Esophagus squamous epithelium (tissue), 5 donors: ENCODE data around the gene MAML3. TPM values are rescaled to one million over a fixed set of nuclear protein-coding genes. Genes with fewer than 3 reads are reported as not detected.

Experiments
- DNase-seq: peaks from one replicate; lab custom pipeline; 2025; lab: John Stamatoyannopoulos, UW
- H3K27ac ChIP-seq, 4 donors: fragments of 200-600 bp; sonication (generic); one replicate each; pipeline ENCODE4 v1.5.1; 2016 to 2019; ENCODE audit warnings: mild to moderate bottlenecking in 1 of 4
- H3K27me3 ChIP-seq, 4 donors: fragments of 200-600 bp; sonication (generic); 1 replicate in 3 of 4; 2 replicates in 1 of 4; pipeline versions ENCODE4 v1.5.1 to v1.6.0; 2017 to 2021; ENCODE audit warnings: antibody characterized with exemption in 1 of 4
- H3K36me3 ChIP-seq, 3 donors: fragments of 200-600 bp; sonication (generic); one replicate each; pipeline ENCODE4 v1.5.1; 2016 to 2019
- H3K4me1 ChIP-seq, 3 donors: fragments of 200-600 bp; sonication (generic); one replicate each; pipeline ENCODE4 v1.5.1; 2017 to 2019
- H3K4me3 ChIP-seq, 4 donors: fragments of 200-600 bp; sonication (generic); 1 replicate in 3 of 4; 2 replicates in 1 of 4; pipeline ENCODE4 v1.5.1; 2016 to 2019; ENCODE audit warnings: mild to moderate bottlenecking in 2 of 4, moderate library complexity in 1 of 4
- H3K9me3 ChIP-seq, 3 donors: fragments of 200-600 bp; sonication (generic); one replicate each; pipeline ENCODE4 v1.5.1; 2016 to 2019
- CTCF ChIP-seq, 6 experiments: fragments of 450-650 bp in 4 of 6; fragments of 200-600 bp in 2 of 6; sonication (generic) in 2 of 6; IDR thresholded peaks; one replicate each; pipeline ENCODE4 v1.5.1; 2016 to 2019; ENCODE audit warnings: antibody characterized with exemption in 6 of 6, mild to moderate bottlenecking in 4 of 6, moderate library complexity in 4 of 6
- POLR2A ChIP-seq, 4 donors: fragments of 450-650 bp; IDR thresholded peaks; one replicate each; pipeline ENCODE4 v1.6.1; 2017; ENCODE audit warnings: antibody characterized with exemption in 4 of 4, mild to moderate bottlenecking in 4 of 4, moderate library complexity in 3 of 4
- WGBS, 2 donors: methylation state at CpG; one replicate each; pipeline ENCODE4 v1.1.5; 2018; 5-methylcytosine and 5-hydroxymethylcytosine counted together
- intact Hi-C: fragments of 100-400 bp; cut with DNase I; formaldehyde crosslinking; loops from one replicate; pipeline ENCODE4 v1.15.0; 2022
- total RNA-seq, 4 donors: library from RNA; depleted of rRNA; stranded (reverse); fragments of >200 nt; gene quantifications; one replicate each; pipeline ENCODE4 v1.1.0, GENCODE V29; 2016
- donor health status: DM: yes; HTN: yes; CAD: no.

Gene MAML3
- total RNA-seq, 4 donors from 2014 or later, result 6.9 to 14.2 (median 8.9) TPM

DNA sequence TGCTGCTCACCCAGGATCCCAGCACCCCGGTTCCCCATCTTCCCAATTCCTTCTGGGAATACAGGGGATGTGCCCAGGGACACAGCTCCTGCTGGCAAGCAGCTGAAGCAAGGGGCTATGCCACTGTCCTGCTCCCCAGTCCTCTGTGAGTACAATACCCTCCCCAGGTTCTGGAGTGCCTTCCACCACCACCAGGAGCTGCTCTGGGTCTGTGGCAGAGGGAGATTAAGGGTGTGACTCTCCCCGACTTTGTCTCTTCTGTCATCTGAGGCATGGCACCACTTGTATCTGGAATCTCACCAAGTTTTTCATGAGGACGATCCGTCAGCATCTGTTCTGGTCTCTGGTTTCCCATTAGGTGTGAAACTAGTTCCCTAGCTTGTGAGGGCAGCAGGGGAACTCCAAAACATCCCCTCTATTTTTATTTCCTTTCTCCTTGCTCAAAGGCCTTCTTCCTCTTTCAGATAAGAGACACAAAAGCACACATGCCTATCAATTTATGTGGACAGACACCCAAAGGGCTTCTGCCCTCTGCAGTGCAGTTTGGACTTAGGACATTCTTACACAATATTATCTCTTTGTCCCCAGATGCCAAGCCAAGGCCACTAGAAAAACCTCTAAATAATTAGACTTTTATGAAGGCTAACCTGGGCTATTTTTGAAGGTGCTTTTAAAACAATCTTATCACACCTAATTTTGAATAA lies 461.5 kb downstream of the MAML3 start:
- no peaks in the 10 kb centered on the region for H3K9me3 ChIP-seq
- WGBS, 2 donors, result 25 to 41% methylated on average over 3 to 4 of the region's 4 CpGs
- no peak for TF ChIP-seq POLR2A (IDR thresholded peaks at IDR 0.05)
- TF ChIP-seq CTCF (IDR thresholded peaks at IDR 0.05), result peak in 3 of 6 experiments; percentile 40 to 66 (median 44)
- intact Hi-C loops, result no loop called here
- no peak overlapping the region for H3K4me3 ChIP-seq
- no peak for DNase-seq
- peak overlapping the region in 2 of 4 donors; percentile 1 to 31 for H3K27ac ChIP-seq
- H3K4me1 ChIP-seq, result peaks cover 0 to 33% (median 8%) of the 10 kb centered on the region in 3 donors
- H3K36me3 ChIP-seq, result peaks cover 0 to 89% (median 0%) of the 10 kb centered on the region in 3 donors
- H3K27me3 ChIP-seq, result no peaks in the 10 kb centered on the region

DNA sequence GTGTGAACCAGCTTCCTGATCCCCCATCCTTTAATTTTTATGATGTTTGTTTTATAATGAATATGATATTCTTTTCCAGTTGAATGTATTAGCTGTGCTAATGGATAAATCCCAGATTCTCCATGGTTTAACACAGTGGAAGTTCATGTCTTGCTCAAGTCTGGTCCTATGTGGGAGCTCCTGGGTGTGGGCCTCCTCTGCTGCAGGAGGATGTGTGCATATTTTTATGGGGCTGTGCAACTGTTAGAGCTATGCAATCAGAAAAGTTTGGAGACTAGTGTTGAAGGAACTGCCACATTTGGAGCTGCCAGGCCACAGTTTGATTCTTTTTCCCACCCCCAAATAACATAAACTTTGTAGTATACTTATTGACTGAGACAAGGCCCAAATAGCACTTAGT lies 463.6 kb downstream of the MAML3 start:
- TF ChIP-seq POLR2A (IDR thresholded peaks at IDR 0.05) (no peak), CTCF (IDR thresholded peaks at IDR 0.05) (no peak)
- Histone ChIP-seq H3K27ac (no peak overlapping the region), H3K27me3 (no peaks in the 10 kb centered on the region), H3K36me3 (peaks cover 0 to 86% (median 0%) of the 10 kb centered on the region in 3 donors), H3K9me3 (no peaks in the 10 kb centered on the region), H3K4me1 (peaks cover 0 to 46% (median 8%) of the 10 kb centered on the region in 3 donors), H3K4me3 (no peak overlapping the region)
- intact Hi-C loops, result no loop called here
- DNase-seq, result no peak

DNA sequence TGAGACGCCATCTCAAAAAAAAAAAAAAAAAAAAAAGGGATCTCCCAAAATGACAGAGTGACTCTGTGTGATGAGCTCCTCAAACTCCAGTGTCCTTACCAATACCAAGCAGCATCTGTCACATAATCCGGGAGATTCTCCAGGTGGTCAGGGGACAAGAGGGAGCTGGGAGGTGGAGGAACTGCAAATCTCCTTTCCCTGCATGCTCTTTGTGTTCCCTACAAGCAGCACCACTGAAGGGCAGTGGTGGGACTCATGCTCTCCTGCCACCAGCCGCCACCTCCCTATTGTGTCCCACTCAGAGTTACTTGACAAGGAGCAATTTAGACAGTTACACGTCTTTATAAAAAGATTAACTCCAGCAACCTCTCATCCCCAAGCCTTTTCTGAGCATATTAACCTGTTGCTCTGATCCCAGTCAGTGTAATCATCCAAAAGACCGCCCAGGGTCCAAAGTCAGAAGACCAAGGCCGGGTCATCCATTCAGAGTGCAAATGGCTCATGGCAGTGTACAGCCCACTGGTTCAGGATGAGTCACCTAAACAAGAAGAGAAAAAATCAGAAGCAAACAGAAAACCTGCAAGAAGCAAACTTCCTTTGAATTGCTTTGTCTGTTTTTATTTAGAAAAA lies 464.8 kb downstream of the MAML3 start:
- no peaks in the 10 kb centered on the region for H3K27me3 ChIP-seq
- intact Hi-C loops, result no loop called here
- no peaks in the 10 kb centered on the region for H3K9me3 ChIP-seq
- H3K4me3 ChIP-seq, result no peak overlapping the region
- no peak overlapping the region for H3K27ac ChIP-seq
- H3K4me1 ChIP-seq, result peaks cover 0 to 58% (median 11%) of the 10 kb centered on the region in 3 donors
- no peak for DNase-seq
- TF ChIP-seq POLR2A (IDR thresholded peaks at IDR 0.05) (no peak), CTCF (IDR thresholded peaks at IDR 0.05) (no peak)
- 84 to 91% methylated on average over 5 to 6 of the region's 6 CpGs for WGBS, 2 donors
- peaks cover 0 to 87% (median 7%) of the 10 kb centered on the region in 3 donors for H3K36me3 ChIP-seq

DNA sequence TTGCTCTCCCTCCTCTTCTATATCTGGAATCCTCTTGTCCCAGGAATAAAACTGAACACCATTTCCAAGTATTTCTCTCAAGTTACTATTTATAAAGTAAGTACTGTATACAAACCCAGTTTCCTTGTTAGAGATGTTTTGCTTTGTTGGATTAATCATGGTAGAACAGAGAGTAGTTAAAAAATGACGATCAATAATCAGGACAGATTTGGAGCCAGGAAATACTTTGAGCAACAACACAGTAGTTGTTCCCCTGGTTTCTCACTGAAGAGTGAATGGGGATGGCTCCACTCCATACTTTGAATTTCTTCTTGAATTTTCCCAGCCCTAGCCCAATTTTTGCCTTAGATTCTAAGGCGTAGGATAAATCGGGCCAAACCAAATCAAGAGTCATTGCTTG lies 467.0 kb downstream of the MAML3 start:
- Histone ChIP-seq H3K27me3 (no peaks in the 10 kb centered on the region), H3K27ac (peak overlapping the region in 3 of 4 donors; percentile 19 to 35 (median 26)), H3K4me3 (no peak overlapping the region), H3K9me3 (no peaks in the 10 kb centered on the region), H3K36me3 (peaks cover 0 to 69% (median 7%) of the 10 kb centered on the region in 3 donors), H3K4me1 (peaks cover 15 to 73% (median 23%) of the 10 kb centered on the region in 3 donors)
- DNase-seq, result no peak
- TF ChIP-seq CTCF (IDR thresholded peaks at IDR 0.05), result no peak
- no peak for TF ChIP-seq POLR2A (IDR thresholded peaks at IDR 0.05)
- intact Hi-C loops, result no loop called here
- WGBS, 2 donors, result 76 to 83% methylated on average over 3 of the region's 3 CpGs

DNA sequence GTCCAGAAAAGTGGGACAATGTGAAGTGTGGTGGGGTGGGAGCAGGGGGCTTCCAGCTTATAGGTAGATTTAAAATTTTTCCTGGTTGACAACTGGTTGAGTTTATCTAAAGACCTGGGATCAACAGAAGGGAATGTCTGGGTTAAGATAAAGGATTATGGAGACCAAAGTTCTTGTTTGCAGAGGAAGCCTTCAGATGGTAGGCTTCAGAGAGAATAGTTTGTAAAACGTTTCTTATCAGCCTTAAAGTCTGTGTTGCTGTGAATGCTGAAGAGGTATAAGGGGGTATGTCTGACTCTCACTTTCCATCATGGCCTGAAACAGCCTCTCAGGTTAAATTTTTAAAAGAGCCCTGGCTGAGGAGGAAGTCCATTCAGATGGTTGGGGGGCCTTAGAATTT lies 467.9 kb downstream of the MAML3 start:
- no peak for DNase-seq
- peaks cover 0 to 65% (median 7%) of the 10 kb centered on the region in 3 donors for H3K36me3 ChIP-seq
- no peaks in the 10 kb centered on the region for H3K9me3 ChIP-seq
- intact Hi-C loops, result no loop called here
- no peaks in the 10 kb centered on the region for H3K27me3 ChIP-seq
- 52 to 61% methylated on average over 1 of the region's 1 CpG for WGBS, 2 donors
- peak overlapping the region in 2 of 4 donors; percentile 1 to 26 for H3K27ac ChIP-seq
- H3K4me3 ChIP-seq, result no peak overlapping the region
- TF ChIP-seq POLR2A (IDR thresholded peaks at IDR 0.05), result no peak
- no peak for TF ChIP-seq CTCF (IDR thresholded peaks at IDR 0.05)
- peaks cover 15 to 77% (median 26%) of the 10 kb centered on the region in 3 donors for H3K4me1 ChIP-seq
